Ascending aorta (tissue), 2 donors: ENCODE results near the gene TNRC18. TPM values are rescaled to one million over a fixed set of nuclear protein-coding genes. Genes with fewer than 3 reads are reported as not detected.
"Not testable (repeated sequence)": the region's sequence is repeated elsewhere in the genome, so short reads cannot be mapped to it uniquely, and the experiment has no call there.

Experiments used
- DNase-seq, 2 donors: peaks; one replicate each; pipeline ENCODE4 v3.0.0-alpha.2; 2019; ENCODE audit warnings: low spot score in 2 of 2
- H3K27ac ChIP-seq, 2 donors: fragments of 200-600 bp; sonication (generic); one replicate each; pipeline ENCODE4 v1.5.1; 2016 to 2017; ENCODE audit warnings: mild to moderate bottlenecking in 1 of 2
- H3K27me3 ChIP-seq: fragments of 200-600 bp; sonication (generic); one replicate; pipeline ENCODE4 v1.5.1; 2017
- H3K36me3 ChIP-seq, 2 donors: fragments of 200-600 bp; sonication (generic); one replicate each; pipeline ENCODE4 v1.5.1; 2016
- H3K4me1 ChIP-seq, 2 donors: fragments of 200-600 bp; sonication (generic); one replicate each; pipeline ENCODE4 v1.5.1; 2016 to 2017; ENCODE audit warnings: mild to moderate bottlenecking in 1 of 2
- H3K4me3 ChIP-seq, 2 donors: fragments of 200-600 bp; sonication (generic); one replicate each; pipeline ENCODE4 v1.5.1; 2016 to 2017; ENCODE audit warnings: mild to moderate bottlenecking in 1 of 2
- H3K9me3 ChIP-seq, 2 donors: fragments of 200-600 bp; sonication (generic); one replicate each; pipeline ENCODE4 v1.5.1; 2016
- CTCF ChIP-seq, 3 experiments: fragments of 200-600 bp in 2 of 3; fragments of 450-650 bp in 1 of 3; sonication (generic) in 2 of 3; IDR thresholded peaks; one replicate each; pipeline ENCODE4 v1.5.1; 2016 to 2019; ENCODE audit warnings: antibody characterized with exemption in 3 of 3, mild to moderate bottlenecking in 1 of 3, moderate library complexity in 1 of 3
- intact Hi-C: fragments of 100-400 bp; cut with DNase I; formaldehyde crosslinking; loops from one replicate; pipeline ENCODE4 v1.15.1; 2023
- total RNA-seq: library from RNA; depleted of rRNA; stranded (reverse); fragments of >200 nt; gene quantifications from one replicate; pipeline ENCODE4 v1.1.0, GENCODE V29; 2016

Gene TNRC18
- total RNA-seq, 1 donor from 2014 or later = 240 TPM

- H3K9me3 ChIP-seq = no peaks in the 10 kb centered on the region
- no peak for DNase-seq
- TF ChIP-seq CTCF (IDR thresholded peaks at IDR 0.05) = no peak
- H3K27ac ChIP-seq = no peak overlapping the region
- no peaks in the 10 kb centered on the region for H3K27me3 ChIP-seq
- H3K36me3 ChIP-seq = no peaks in the 10 kb centered on the region
- no peak overlapping the region for H3K4me3 ChIP-seq
- intact Hi-C loops = no loop called here
- no peaks in the 10 kb centered on the region for H3K4me1 ChIP-seq
These were observed 127.5 kb downstream of the TNRC18 start for GRCh38 chr7:5296015-5296610.

- Histone ChIP-seq H3K4me3 (no peak overlapping the region), H3K27me3 (no peaks in the 10 kb centered on the region), H3K36me3 (no peaks in the 10 kb centered on the region), H3K27ac (no peak overlapping the region), H3K9me3 (no peaks in the 10 kb centered on the region), H3K4me1 (no peaks in the 10 kb centered on the region)
- intact Hi-C loops = no loop called here
- DNase-seq = no peak
- no peak for TF ChIP-seq CTCF (IDR thresholded peaks at IDR 0.05)
These were observed 128.3 kb downstream of the TNRC18 start for GRCh38 chr7:5295039-5296014.

GRCh38 chr7:5294169-5294987 is 129.3 kb downstream of the TNRC18 start:
- no peaks in the 10 kb centered on the region for H3K36me3 ChIP-seq
- DNase-seq = no peak
- no peaks in the 10 kb centered on the region for H3K4me1 ChIP-seq
- H3K4me3 ChIP-seq = no peak overlapping the region
- intact Hi-C loops = no loop called here
- H3K9me3 ChIP-seq = no peaks in the 10 kb centered on the region
- TF ChIP-seq CTCF (IDR thresholded peaks at IDR 0.05) = no peak
- no peaks in the 10 kb centered on the region for H3K27me3 ChIP-seq
- H3K27ac ChIP-seq = no peak overlapping the region

- H3K4me1 ChIP-seq, H3K27me3 ChIP-seq, H3K36me3 ChIP-seq, DNase-seq, H3K27ac ChIP-seq, intact Hi-C loops, H3K4me3 ChIP-seq, H3K9me3 ChIP-seq: not testable (repeated sequence)
These were observed 131.8 kb downstream of the TNRC18 start for GRCh38 chr7:5291711-5292335.

- H3K27ac ChIP-seq = no peak overlapping the region
- no peaks in the 10 kb centered on the region for H3K27me3 ChIP-seq
- no peaks in the 10 kb centered on the region for H3K9me3 ChIP-seq
- no peak for DNase-seq
- H3K4me3 ChIP-seq = no peak overlapping the region
- intact Hi-C loops = no loop called here
- H3K36me3 ChIP-seq = no peaks in the 10 kb centered on the region
- TF ChIP-seq CTCF (IDR thresholded peaks at IDR 0.05) = no peak
- H3K4me1 ChIP-seq = no peaks in the 10 kb centered on the region
These were observed 132.3 kb downstream of the TNRC18 start for GRCh38 chr7:5291301-5291700.
